Glutamatergic neuron (in vitro differentiated cells): ENCODE measurements around the gene WDHD1. TPM values are rescaled to one million over a fixed set of nuclear protein-coding genes. Genes with fewer than 3 reads are reported as not detected.

ENCODE experiments used
- DNase-seq: peaks from one replicate; pipeline ENCODE4 v3.0.0; 2022
- H3K27ac Mint-ChIP-seq: one replicate; pipeline ENCODE4 v1.8.0; 2020; ENCODE audit warnings: mild to moderate bottlenecking, mixed read lengths, inconsistent platforms; ENCODE audit not compliant: unreplicated experiment
- H3K27me3 Mint-ChIP-seq: one replicate; pipeline ENCODE4 v1.8.0; 2020; ENCODE audit warnings: mild to moderate bottlenecking, moderate library complexity, mixed read lengths, inconsistent platforms; ENCODE audit not compliant: unreplicated experiment
- H3K36me3 Mint-ChIP-seq: one replicate; pipeline ENCODE4 v1.8.0; 2020; ENCODE audit warnings: mild to moderate bottlenecking, mixed read lengths, inconsistent platforms; ENCODE audit not compliant: unreplicated experiment
- H3K4me1 Mint-ChIP-seq: one replicate; pipeline ENCODE4 v1.8.0; 2020; ENCODE audit warnings: mild to moderate bottlenecking, low read depth, mixed read lengths, inconsistent platforms; ENCODE audit not compliant: unreplicated experiment
- H3K4me3 Mint-ChIP-seq: one replicate; pipeline ENCODE4 v1.8.0; 2020; ENCODE audit warnings: mild to moderate bottlenecking, mixed read lengths, inconsistent platforms; ENCODE audit not compliant: unreplicated experiment
- H3K9me3 Mint-ChIP-seq: one replicate; pipeline ENCODE4 v1.8.0; 2020; ENCODE audit warnings: mild to moderate bottlenecking, moderate library complexity, mixed read lengths, inconsistent platforms; ENCODE audit not compliant: unreplicated experiment
- CTCF ChIP-seq: fragments of 200-600 bp; sonication (generic); IDR thresholded peaks from one replicate; pipeline ENCODE4 v1.5.0; 2021; ENCODE audit not compliant: partially characterized antibody, unreplicated experiment
- total RNA-seq: library from RNA; stranded (reverse); fragmentation: NEBNext Ultra II Directional; extraction: Animal tissue kit (Norgen Biotek cat#: 25700); gene quantifications from one replicate; pipeline ENCODE4 v1.2.1, GENCODE V29; 2021; ENCODE audit not compliant: unreplicated experiment

The WDHD1 gene
- total RNA-seq, 1 donor from 2014 or later = 13.9 TPM

DNA sequence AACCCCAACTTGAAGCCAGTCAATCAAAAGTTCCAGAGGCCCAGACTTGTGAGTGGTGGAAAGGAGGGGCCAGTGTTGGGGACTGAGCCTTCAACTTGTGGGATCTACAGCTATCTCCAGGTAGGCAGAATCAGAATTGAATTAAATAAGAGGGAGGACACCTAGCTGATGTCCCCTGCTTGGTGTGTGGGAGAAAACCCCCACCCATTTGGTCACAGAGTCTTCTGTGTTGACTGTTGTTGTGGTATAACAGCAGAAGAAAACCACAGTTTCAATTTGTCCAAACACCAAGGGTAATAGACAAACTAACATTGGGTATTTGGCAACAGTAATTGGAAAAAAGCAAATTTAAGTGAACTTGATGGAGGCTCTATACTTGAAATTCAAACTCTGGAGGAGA lies 120.8 kb downstream of the WDHD1 start:
- Mint-ChIP-seq H3K4me1 (no peaks in the 10 kb centered on the region), H3K27me3 (peaks cover 8% of the 10 kb centered on the region), H3K27ac (no peak overlapping the region)

DNA sequence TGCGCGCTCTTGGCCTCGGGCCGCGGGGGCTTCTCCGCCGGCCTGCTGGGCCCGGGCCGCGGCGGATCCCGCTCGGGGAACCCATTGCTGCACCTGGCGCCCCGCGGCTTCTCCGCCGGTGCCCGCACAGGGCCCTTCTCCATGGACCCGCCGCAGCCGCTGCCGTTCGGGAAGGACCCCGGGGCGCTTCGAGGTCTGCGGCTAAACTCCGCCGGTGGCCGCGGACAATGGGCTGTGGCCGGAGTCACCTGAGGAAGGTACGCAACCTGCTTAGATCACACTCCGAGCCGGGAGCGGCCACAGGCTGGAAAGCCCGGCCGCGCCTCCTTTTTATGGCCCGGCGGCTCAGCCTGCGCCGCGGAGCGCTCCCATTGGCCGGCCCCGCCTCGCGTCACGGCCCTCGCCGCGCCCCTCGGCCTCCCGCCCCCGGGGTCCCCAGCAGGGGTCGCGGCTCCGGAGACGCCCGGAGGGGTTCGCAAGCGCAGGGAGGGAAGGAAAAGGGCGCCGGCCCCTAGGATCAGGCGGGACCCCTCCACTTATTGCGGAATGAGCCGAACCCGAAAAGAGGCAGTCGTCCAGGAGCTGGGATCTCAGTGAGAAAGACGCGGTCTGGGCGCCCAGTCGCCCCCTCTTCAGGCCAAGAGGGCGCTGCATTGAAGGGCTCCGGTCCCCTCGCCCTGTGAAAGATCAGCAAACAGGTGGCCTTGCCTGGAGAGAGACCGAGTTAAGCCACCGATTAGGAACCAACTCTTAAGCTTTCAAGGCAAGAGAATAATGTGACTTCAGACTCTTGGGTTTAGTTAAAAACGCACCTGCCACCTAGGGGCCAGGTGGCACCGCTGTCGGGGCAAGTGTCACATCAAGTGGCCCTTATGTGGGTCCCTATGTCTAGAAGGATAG lies 124.1 kb downstream of the WDHD1 start, which contains the start of gene GCH1:
TSS of gene GCH1 (minus strand) at position 306 of the 900 bp plus-strand sequence. CDS start at position 143, 163 bp downstream.
- H3K36me3 Mint-ChIP-seq = no peaks in the 10 kb centered on the region
- H3K4me3 Mint-ChIP-seq = peak within 1 kb of the TSS; percentile 85
- peaks cover 8% of the 10 kb centered on the region for H3K27me3 Mint-ChIP-seq
- TF ChIP-seq CTCF = peak; percentile 81
- H3K4me1 Mint-ChIP-seq = no peaks in the 10 kb centered on the region
- H3K9me3 Mint-ChIP-seq = no peaks in the 10 kb centered on the region
- peak; percentile 86 for DNase-seq
- no peak within 1 kb of the TSS for H3K27ac Mint-ChIP-seq

More for the DNA sequence above, 120.8 kb downstream of the WDHD1 start:
- H3K9me3 Mint-ChIP-seq = no peaks in the 10 kb centered on the region
- no peak overlapping the region for H3K4me3 Mint-ChIP-seq
- no peaks in the 10 kb centered on the region for H3K36me3 Mint-ChIP-seq
- DNase-seq = no peak
- TF ChIP-seq CTCF = no peak

DNA sequence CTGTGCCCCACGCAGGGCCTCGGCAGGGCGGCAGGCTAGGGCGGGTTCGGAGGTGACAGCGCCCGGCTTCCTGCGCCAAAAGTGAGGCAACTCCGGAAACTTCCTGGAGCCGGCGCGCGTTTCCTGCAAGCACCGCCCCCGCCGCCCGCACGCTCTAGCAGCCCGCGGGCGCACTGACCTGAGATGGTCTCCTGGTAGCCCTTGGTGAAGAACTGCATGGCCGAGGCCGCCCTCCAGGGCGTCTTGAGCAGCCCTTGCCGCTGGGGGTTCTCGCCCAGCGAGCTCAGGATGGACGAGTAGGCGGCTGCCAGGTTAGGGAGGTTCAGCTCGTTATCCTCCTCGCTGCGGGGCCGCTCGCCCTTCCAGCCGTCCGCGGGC lies 124.8 kb downstream of the WDHD1 start:
- H3K27me3 Mint-ChIP-seq = peaks cover 6% of the 10 kb centered on the region
- H3K36me3 Mint-ChIP-seq = no peaks in the 10 kb centered on the region
- H3K4me1 Mint-ChIP-seq = no peaks in the 10 kb centered on the region
- peaks cover 2% of the 10 kb centered on the region for H3K9me3 Mint-ChIP-seq
- H3K4me3 Mint-ChIP-seq = peak overlapping the region; percentile 85
- no peak overlapping the region for H3K27ac Mint-ChIP-seq
- DNase-seq = peak; percentile 64
- TF ChIP-seq CTCF = no peak

- H3K27ac Mint-ChIP-seq = no peak overlapping the region
Observed at GRCh38 chr14:54901380-54902142, 125.3 kb downstream of the WDHD1 start.

More at GRCh38 chr14:54901380-54902142, 125.3 kb downstream of the WDHD1 start:
- H3K9me3 Mint-ChIP-seq = peaks cover 2% of the 10 kb centered on the region
- peak overlapping the region; percentile 85 for H3K4me3 Mint-ChIP-seq
- no peak for DNase-seq
- no peak for TF ChIP-seq CTCF
- no peaks in the 10 kb centered on the region for H3K4me1 Mint-ChIP-seq
- H3K36me3 Mint-ChIP-seq = no peaks in the 10 kb centered on the region
- peaks cover 6% of the 10 kb centered on the region for H3K27me3 Mint-ChIP-seq
